K562 (cell line): ENCODE results near the gene DCAF10. TPM values are rescaled to one million over a fixed set of nuclear protein-coding genes. Genes with fewer than 3 reads are reported as not detected.
A peak's percentile ranks its signal among the peaks of the same experiment; 100 is the strongest.

Experiments used
- ATF3 ChIP-seq, 2 experiments: fragments of 450-650 bp in 1 of 2; sonication (generic) in 1 of 2; formaldehyde crosslinking in 1 of 2; IDR thresholded peaks in 1 of 2; conservative IDR thresholded peaks in 1 of 2; 2 replicates each; pipeline versions ENCODE4 v1.6.1 to v1.8.1; 2016 to 2023; ENCODE audit warnings: mild to moderate bottlenecking in 2 of 2, moderate library complexity in 2 of 2, inconsistent platforms in 1 of 2, missing genetic modification reagents in 1 of 2
- BCOR ChIP-seq: fragments of 450-650 bp; IDR thresholded peaks from 2 replicates; pipeline ENCODE4 v1.6.1; 2016
- CREBBP ChIP-seq: IDR thresholded peaks from one replicate; pipeline ENCODE4 v1.6.1; 2012; ENCODE audit warnings: low read depth, mild to moderate bottlenecking, control low read depth, inconsistent platforms, low read length
- DNMT1 ChIP-seq: fragments of 450-650 bp; IDR thresholded peaks from 2 replicates; pipeline ENCODE4 v1.6.1; 2016; ENCODE audit warnings: antibody characterized with exemption, mild to moderate bottlenecking
- EGR1 ChIP-seq: fragments of 450-650 bp; conservative IDR thresholded peaks from 2 replicates; pipeline ENCODE4 v1.6.1; 2017; ENCODE audit warnings: mild to moderate bottlenecking
- FOXJ2 ChIP-seq: fragments of 200-800 bp; sonication (Bioruptor generic); IDR thresholded peaks from 2 replicates; pipeline ENCODE4 v1.6.1; 2016; ENCODE audit warnings: missing genetic modification characterization, missing compliant biosample characterization
- HIVEP1 ChIP-seq: fragments of 250-450 bp; sonication (Bioruptor Pico); IDR thresholded peaks from 2 replicates; pipeline ENCODE4 v1.4.0; 2020; ENCODE audit warnings: mild to moderate bottlenecking
- ID3 ChIP-seq, 2 experiments: fragments of 250-450 bp in 1 of 2; fragments of 450-650 bp in 1 of 2; sonication (Bioruptor Pico) in 1 of 2; IDR thresholded peaks; 2 replicates each; pipeline versions ENCODE4 v1.6.1 to v1.8.0; 2016 to 2021; ENCODE audit warnings: mild to moderate bottlenecking in 2 of 2, moderate library complexity in 2 of 2, missing compliant biosample characterization in 1 of 2, missing genetic modification characterization in 1 of 2
- KDM1A ChIP-seq, 2 experiments: fragments of 450-650 bp; IDR thresholded peaks; 2 replicates each; pipeline ENCODE4 v1.6.1; 2016; ENCODE audit warnings: mild to moderate bottlenecking in 2 of 2
- KLF1 ChIP-seq: fragments of 450-650 bp; IDR thresholded peaks from 2 replicates; pipeline ENCODE4 v1.6.1; 2016; ENCODE audit warnings: missing genetic modification characterization, missing compliant biosample characterization
- MECOM ChIP-seq: fragments of 250-450 bp; sonication (Bioruptor Pico); IDR thresholded peaks from 2 replicates; pipeline ENCODE4 v1.8.0; 2022; ENCODE audit warnings: inconsistent platforms
- PHTF2 ChIP-seq: fragments of 250-450 bp; sonication (Bioruptor Pico); IDR thresholded peaks from 2 replicates; pipeline ENCODE4 v1.5.0; 2021; ENCODE audit warnings: mild to moderate bottlenecking
- PKNOX1 ChIP-seq: fragments of 450-650 bp; IDR thresholded peaks from 2 replicates; pipeline ENCODE4 v1.6.1; 2016
- POLR2B ChIP-seq: fragments of 450-650 bp; IDR thresholded peaks from 2 replicates; pipeline ENCODE4 v1.6.1; 2018; ENCODE audit warnings: low read depth; ENCODE audit not compliant: partially characterized antibody
- PTBP1 ChIP-seq: fragments of 200-400 bp; formaldehyde crosslinking; IDR thresholded peaks from 2 replicates; pipeline ENCODE4 v1.6.1; 2017; ENCODE audit warnings: low read depth, low read length
- RBM15 ChIP-seq: fragments of 200-400 bp; formaldehyde crosslinking; IDR thresholded peaks from 2 replicates; pipeline ENCODE4 v1.6.1; 2018; ENCODE audit warnings: mild to moderate bottlenecking, low read length, moderate library complexity; ENCODE audit not compliant: insufficient read depth
- STAT5A ChIP-seq: IDR thresholded peaks from 2 replicates; pipeline ENCODE4 v1.6.1; 2012; ENCODE audit warnings: low read length, inconsistent platforms, borderline replicate concordance
- TSC22D4 ChIP-seq: fragments of 450-650 bp; IDR thresholded peaks from 2 replicates; pipeline ENCODE4 v1.6.1; 2016; ENCODE audit warnings: missing genetic modification characterization, missing biosample characterization, control low read depth
- ZBTB34 ChIP-seq: fragments of 250-450 bp; sonication (Bioruptor Pico); IDR thresholded peaks from 2 replicates; pipeline ENCODE4 v1.8.0; 2021; ENCODE audit warnings: mild to moderate bottlenecking, moderate library complexity
- ZFX ChIP-seq: sonication (generic); formaldehyde crosslinking; IDR thresholded peaks from 2 replicates; pipeline ENCODE4 v1.8.0; 2022; ENCODE audit warnings: mild to moderate bottlenecking, missing genetic modification reagents, moderate library complexity
- ZNF740 ChIP-seq, 3 experiments: fragments of 200-800 bp in 1 of 3; sonication (Bioruptor generic) in 1 of 3; sonication (generic) in 1 of 3; formaldehyde crosslinking in 1 of 3; IDR thresholded peaks; 2 replicates each; pipeline versions ENCODE4 v1.6.1 to v1.8.0; 2016 to 2022; ENCODE audit warnings: mild to moderate bottlenecking in 2 of 3, missing compliant biosample characterization in 2 of 3, missing genetic modification characterization in 2 of 3, missing genetic modification reagents in 1 of 3
- polyA plus RNA-seq, 8 experiments: library from polyadenylated mRNA; depleted of rRNA in 4 of 8; stranded (reverse) in 5 of 8; unstranded in 3 of 8; fragments of >200 nt; fragmentation: Nextera tagmentation in 2 of 8; fragmentation: Illumina TruSeq in 1 of 8; extraction: Ambion mirVana in 2 of 8; extraction: Trizol in 1 of 8; gene quantifications; 2 replicates each; pipeline versions ENCODE4 v1.2.1 to v1.2.3, GENCODE V29; 2011 to 2014; ENCODE audit warnings: inconsistent platforms in 1 of 8, missing spikeins in 1 of 8
- total RNA-seq, 7 experiments: library from RNA; depleted of rRNA in 6 of 7; stranded (reverse); fragments of >200 nt in 6 of 7; fragmentation: Illumina TruSeq in 2 of 7; extraction: Trizol in 2 of 7; gene quantifications; 2 replicates each; pipeline versions ENCODE4 v1.2.1 to v1.2.3, GENCODE V29; 2011 to 2021; ENCODE audit warnings: low replicate concordance in 1 of 7

The DCAF10 gene
- total and polyA plus RNA-seq, 9 of the 15 experiments (the other 6 are each of a cell fraction or from before 2014, with no cell fraction given) = 6.8 to 40.1 (median 16.9) TPM

GRCh38 chr9:37903647-37904444 is 103.2 kb downstream of the DCAF10 start, which contains the start of gene SLC25A51 (continued):
- TF ChIP-seq ZNF740 (CRISPR knock-in tag; IDR thresholded peaks at IDR 0.05) (no peak; the same call in 1 of the 2 replicates), ZNF740 (tag; IDR thresholded peaks at IDR 0.05) (no peak), STAT5A (peak; percentile 36; the same call in 1 of the 2 replicates), PKNOX1 (peak; percentile 55), TSC22D4 (tag) (no peak), BCOR (no peak; the same call in 1 of the 2 replicates), HIVEP1 (no peak), EGR1 (no peak; the same call in none of the 2 replicates), POLR2B (peak; percentile 60), PTBP1 (0 out of 2 replicates have a peak, but pooled peaks have one; percentile 64), DNMT1 (no peak), ID3 (CRISPR knock-in tag; IDR thresholded peaks at IDR 0.05) (no peak), ID3 (tag; IDR thresholded peaks at IDR 0.05) (peak; percentile 73), KLF1 (tag) (peak; percentile 95), ZBTB34 (no peak), CREBBP (no peak), PHTF2 (CRISPR knock-in tag) (no peak), ATF3 (IDR thresholded peaks at IDR 0.05) (no peak), ATF3 (CRISPR knock-in tag; conservative IDR thresholded peaks at IDR 0.05) (0 out of 2 replicates have a peak, but pooled peaks have one; percentile 43), MECOM (peak; percentile 50; the same call in 1 of the 2 replicates), KDM1A (IDR thresholded peaks at IDR 0.05) (peak in 1 of 2 experiments; percentile 63; a peak in 1 of 4 replicates), ZFX (CRISPR knock-in tag) (peak; percentile 99), FOXJ2 (tag) (peak; percentile 0; the same call in 1 of the 2 replicates), RBM15 (no peak)
